Measurements from ENCODE around the gene DIAPH1.

DNA sequence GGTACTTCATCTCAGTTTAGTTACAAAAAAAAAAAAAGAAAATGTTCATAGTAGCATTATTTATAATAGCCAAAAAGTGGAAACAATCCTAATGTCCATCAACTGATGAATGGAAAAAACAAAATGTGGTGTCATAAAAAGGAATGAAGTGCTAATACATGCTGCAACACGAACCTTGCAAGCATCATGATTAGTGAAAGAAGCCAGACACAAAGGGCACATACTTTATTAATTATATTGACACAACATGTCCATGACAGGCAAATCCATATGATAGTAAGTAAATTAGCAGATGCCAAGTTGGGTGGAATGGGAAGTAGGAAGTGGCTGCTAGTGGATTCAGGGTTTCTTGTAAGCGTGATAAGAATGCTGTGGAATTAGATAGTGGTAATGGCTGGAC, 75.7 kb downstream of the DIAPH1 start:
- TF ChIP-seq CTCF (IDR thresholded peaks at IDR 0.05) (no peak), POLR2AphosphoS5 (IDR thresholded peaks at IDR 0.05) (no peak), POLR2A (IDR thresholded peaks at IDR 0.05) (no peak), EP300 (IDR thresholded peaks at IDR 0.05) (no peak)
